Smooth muscle cell (in vitro differentiated cells): ENCODE measurements around the gene PCDHGB1. TPM values are rescaled to one million over a fixed set of nuclear protein-coding genes. Genes with fewer than 3 reads are reported as not detected.
"Not testable (repeated sequence)": the region's sequence is repeated elsewhere in the genome, so short reads cannot be mapped to it uniquely, and the experiment has no call there.

Experiments
- DNase-seq: peaks from one replicate; lab custom pipeline; 2025; ENCODE audit not compliant: unreplicated experiment; lab: John Stamatoyannopoulos, UW
- H2AFZ ChIP-seq: fragments of 200-600 bp; sonication (generic); 2 replicates; pipeline ENCODE4 v1.6.0; 2016; ENCODE audit warnings: antibody characterized with exemption, low read depth, mild to moderate bottlenecking
- H3F3A ChIP-seq: fragments of 200-600 bp; sonication (generic); 2 replicates; pipeline ENCODE4 v1.6.0; 2017; ENCODE audit warnings: antibody characterized with exemption, low read depth
- H3K27ac ChIP-seq: fragments of 200-600 bp; sonication (generic); 2 replicates; pipeline ENCODE4 v1.5.1; 2016; ENCODE audit warnings: low read depth, mild to moderate bottlenecking
- H3K27me3 ChIP-seq: fragments of 200-600 bp; sonication (generic); 2 replicates; pipeline ENCODE4 v1.6.1; 2016; ENCODE audit warnings: low read depth, mild to moderate bottlenecking
- H3K36me3 ChIP-seq: fragments of 200-600 bp; sonication (generic); 2 replicates; pipeline ENCODE4 v1.5.1; 2016; ENCODE audit warnings: low read depth
- H3K4me1 ChIP-seq: fragments of 200-600 bp; sonication (generic); 2 replicates; pipeline ENCODE4 v1.5.1; 2016; ENCODE audit warnings: low read depth
- H3K4me2 ChIP-seq: fragments of 200-600 bp; sonication (generic); 2 replicates; pipeline ENCODE4 v1.6.0; 2016; ENCODE audit warnings: mild to moderate bottlenecking
- H3K4me3 ChIP-seq: fragments of 200-600 bp; sonication (generic); 2 replicates; pipeline ENCODE4 v1.5.1; 2016; ENCODE audit warnings: mild to moderate bottlenecking
- H3K79me2 ChIP-seq: fragments of 200-600 bp; sonication (generic); 2 replicates; pipeline ENCODE4 v1.6.0; 2016; ENCODE audit warnings: low read depth, mild to moderate bottlenecking
- H3K9ac ChIP-seq: fragments of 200-600 bp; sonication (generic); 2 replicates; pipeline ENCODE4 v1.6.0; 2016; ENCODE audit warnings: low read depth
- H3K9me3 ChIP-seq: fragments of 200-600 bp; sonication (generic); replicated peaks from 2 replicates; pipeline ENCODE4 v1.5.1; 2016; ENCODE audit warnings: low read depth
- H4K20me1 ChIP-seq: fragments of 200-600 bp; sonication (generic); 2 replicates; pipeline ENCODE4 v1.6.0; 2016; ENCODE audit warnings: low read depth
- CTCF ChIP-seq: fragments of 200-600 bp; sonication (generic); IDR thresholded peaks from 2 replicates; pipeline ENCODE4 v1.5.1; 2017; ENCODE audit warnings: borderline replicate concordance, mild to moderate bottlenecking, antibody characterized with exemption; ENCODE audit not compliant: insufficient read depth, poor library complexity, severe bottlenecking
- WGBS: methylation state at CpG from one replicate; pipeline ENCODE4 v1.1.7; 2016; ENCODE audit warnings: low lambda C conversion rate; 5-methylcytosine and 5-hydroxymethylcytosine counted together
- polyA plus RNA-seq: library from polyadenylated mRNA; unstranded; fragments of >200 nt; fragmentation: Nextera tagmentation; extraction: Ambion mirVana; gene quantifications from 2 replicates; pipeline ENCODE4 v1.2.1, GENCODE V29; 2016
- total RNA-seq: library from RNA; depleted of rRNA; stranded (reverse); fragments of >200 nt; gene quantifications from 2 replicates; pipeline ENCODE4 v1.2.3, GENCODE V29; 2014

The PCDHGB1 gene
- total and polyA plus RNA-seq, 2 experiments from 2014 or later, result 0.27 to 0.40 TPM

- peaks cover 10% of the 10 kb centered on the region for H3K9me3 ChIP-seq
- no peak overlapping the region for H3K4me2 ChIP-seq
- H3K79me2 ChIP-seq, result no peaks in the 10 kb centered on the region
- no peak for TF ChIP-seq CTCF
- H3K9ac ChIP-seq, result no peak overlapping the region
- 96% methylated on average over 69 of the region's 69 CpGs for WGBS
- H3K36me3 ChIP-seq, result no peaks in the 10 kb centered on the region
- no peaks in the 10 kb centered on the region for H3K27me3 ChIP-seq
- H2AFZ ChIP-seq, result no peak overlapping the region
- no peaks in the 10 kb centered on the region for H3F3A ChIP-seq
- no peak overlapping the region for H3K27ac ChIP-seq
- H3K4me1 ChIP-seq, result no peaks in the 10 kb centered on the region
- H4K20me1 ChIP-seq, result no peaks in the 10 kb centered on the region
- no peak for DNase-seq
- no peak overlapping the region for H3K4me3 ChIP-seq
Observed at GRCh38 chr5:141371572-141372475, 21.9 kb downstream of the PCDHGB1 start.

DNA sequence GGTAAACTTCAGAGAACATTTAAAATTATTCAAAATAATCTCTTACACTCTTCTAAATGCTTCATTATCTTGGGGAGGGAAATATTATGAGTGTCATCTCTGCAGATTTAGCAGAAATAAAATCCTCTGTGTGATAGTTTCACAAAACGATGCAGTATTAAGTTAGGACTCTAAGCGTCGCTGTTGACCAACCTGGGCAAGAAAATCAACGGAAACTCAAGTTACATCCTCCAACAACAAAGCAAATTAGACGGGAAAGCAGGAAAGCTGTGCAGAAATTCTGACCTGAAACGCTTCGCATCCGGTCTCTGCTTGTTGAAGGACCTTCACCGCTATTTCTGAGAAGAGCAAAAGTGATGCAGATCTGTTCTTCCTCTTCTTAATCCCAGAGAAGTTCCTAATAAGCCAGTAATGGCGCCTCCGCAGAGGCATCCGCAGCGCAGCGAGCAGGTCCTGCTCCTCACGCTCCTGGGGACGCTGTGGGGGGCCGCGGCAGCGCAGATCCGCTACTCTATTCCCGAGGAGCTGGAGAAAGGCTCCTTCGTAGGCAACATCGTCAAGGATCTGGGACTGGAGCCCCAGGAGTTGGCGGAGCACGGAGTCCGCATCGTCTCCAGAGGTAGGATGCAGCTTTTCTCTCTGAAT, 23.9 kb downstream of the PCDHGB1 start, which contains the start of gene PCDHGA6:
Gene PCDHGA6, plus strand, starts transcription at position 219 of the 645 bp plus-strand sequence. Its CDS starts 193 bp downstream, at position 412.
- no peak for TF ChIP-seq CTCF
- no peak within 1 kb of the TSS for H3K4me2 ChIP-seq
- no peaks in the 10 kb centered on the region for H3K36me3 ChIP-seq
- H3K27me3 ChIP-seq, result no peaks in the 10 kb centered on the region
- no peak within 1 kb of the TSS for H2AFZ ChIP-seq
- H3K79me2 ChIP-seq, result no peaks in the 10 kb centered on the region
- no peak for DNase-seq
- H3K9me3 ChIP-seq, result peaks cover 14% of the 10 kb centered on the region
- H3K9ac ChIP-seq, result no peak within 1 kb of the TSS
- H3F3A ChIP-seq, result no peaks in the 10 kb centered on the region
- no peak within 1 kb of the TSS for H3K27ac ChIP-seq
- no peaks in the 10 kb centered on the region for H4K20me1 ChIP-seq
- WGBS, result 95% methylated on average over 27 of the region's 27 CpGs
- H3K4me1 ChIP-seq, result no peaks in the 10 kb centered on the region
- no peak within 1 kb of the TSS for H3K4me3 ChIP-seq

DNA sequence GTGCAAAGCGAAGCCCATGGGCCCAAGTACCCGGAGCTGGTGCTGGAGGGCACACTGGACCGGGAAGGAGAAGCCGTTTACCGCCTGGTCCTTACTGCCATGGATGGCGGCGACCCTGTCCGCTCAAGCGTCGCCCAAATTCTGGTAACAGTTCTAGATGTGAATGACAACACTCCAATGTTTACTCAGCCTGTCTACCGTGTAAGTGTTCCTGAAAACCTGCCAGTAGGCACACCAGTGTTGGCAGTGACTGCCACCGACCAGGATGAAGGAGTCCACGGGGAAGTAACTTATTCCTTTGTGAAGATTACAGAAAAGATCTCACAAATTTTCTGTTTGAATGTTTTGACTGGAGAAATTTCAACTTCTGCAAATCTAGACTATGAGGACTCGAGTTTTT, 24.7 kb downstream of the PCDHGB1 start:
- Histone ChIP-seq H3K36me3 (no peaks in the 10 kb centered on the region), H3K4me3 (no peak overlapping the region), H3F3A (no peaks in the 10 kb centered on the region), H3K27me3 (no peaks in the 10 kb centered on the region), H2AFZ (no peak overlapping the region), H3K79me2 (no peaks in the 10 kb centered on the region), H3K9me3 (peaks cover 14% of the 10 kb centered on the region), H3K4me1 (no peaks in the 10 kb centered on the region), H3K4me2 (no peak overlapping the region), H3K9ac (no peak overlapping the region), H3K27ac (no peak overlapping the region), H4K20me1 (no peaks in the 10 kb centered on the region)
- TF ChIP-seq CTCF, result no peak
- 90% methylated on average over 14 of the region's 14 CpGs for WGBS
- DNase-seq, result no peak

DNA sequence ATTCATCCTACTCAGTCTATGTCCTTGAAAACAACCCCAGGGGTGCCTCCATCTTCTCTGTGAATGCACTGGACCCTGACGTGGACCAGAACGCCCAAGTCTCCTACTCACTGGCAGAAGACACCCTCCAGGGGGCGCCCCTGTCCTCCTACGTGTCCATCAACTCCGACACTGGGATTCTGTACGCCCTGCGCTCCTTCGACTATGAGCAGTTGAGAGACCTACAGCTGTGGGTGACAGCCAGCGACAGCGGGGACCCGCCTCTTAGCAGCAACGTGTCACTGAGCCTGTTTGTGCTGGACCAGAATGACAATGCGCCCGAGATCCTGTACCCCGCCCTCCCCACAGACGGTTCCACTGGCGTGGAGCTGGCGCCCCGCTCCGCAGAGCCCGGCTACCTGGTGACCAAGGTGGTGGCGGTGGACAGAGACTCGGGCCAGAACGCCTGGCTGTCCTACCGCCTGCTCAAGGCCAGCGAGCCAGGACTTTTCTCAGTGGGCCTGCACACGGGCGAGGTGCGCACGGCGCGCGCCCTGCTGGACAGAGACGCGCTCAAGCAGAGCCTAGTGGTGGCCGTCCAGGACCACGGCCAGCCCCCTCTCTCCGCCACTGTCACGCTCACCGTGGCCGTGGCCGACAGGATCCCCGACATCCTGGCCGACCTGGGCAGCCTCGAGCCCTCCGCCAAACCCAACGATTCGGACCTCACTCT, 25.7 kb downstream of the PCDHGB1 start:
- H3K27ac ChIP-seq, H3K4me3 ChIP-seq, H4K20me1 ChIP-seq, H2AFZ ChIP-seq, H3K4me1 ChIP-seq, H3K27me3 ChIP-seq, H3F3A ChIP-seq, H3K4me2 ChIP-seq, H3K36me3 ChIP-seq, DNase-seq, H3K9ac ChIP-seq, H3K79me2 ChIP-seq: not testable (repeated sequence)
- peaks cover 14% of the 10 kb centered on the region for H3K9me3 ChIP-seq
- 96% methylated on average over 35 of the region's 48 CpGs for WGBS
